ENCODE results near the gene NRN1L.
"Not testable (repeated sequence)": the region's sequence is repeated elsewhere in the genome, so short reads cannot be mapped to it uniquely, and the experiment has no call there.

Gene NRN1L

GRCh38 chr16:67884684-67885083, at the start of gene NRN1L:
NRN1L (plus strand) TSS chr16:67884885; CDS start chr16:67884904, 19 bp downstream.
- DNase-seq = no peak

GRCh38 chr16:67837190-67837589, 47.5 kb upstream of the NRN1L start:
- DNase-seq = not testable (repeated sequence)

GRCh38 chr16:67837811-67838210, 46.9 kb upstream of the NRN1L start:
- no peak for DNase-seq

- no peak for DNase-seq
Observed at GRCh38 chr16:67841198-67841815, 43.4 kb upstream of the NRN1L start.

DNA sequence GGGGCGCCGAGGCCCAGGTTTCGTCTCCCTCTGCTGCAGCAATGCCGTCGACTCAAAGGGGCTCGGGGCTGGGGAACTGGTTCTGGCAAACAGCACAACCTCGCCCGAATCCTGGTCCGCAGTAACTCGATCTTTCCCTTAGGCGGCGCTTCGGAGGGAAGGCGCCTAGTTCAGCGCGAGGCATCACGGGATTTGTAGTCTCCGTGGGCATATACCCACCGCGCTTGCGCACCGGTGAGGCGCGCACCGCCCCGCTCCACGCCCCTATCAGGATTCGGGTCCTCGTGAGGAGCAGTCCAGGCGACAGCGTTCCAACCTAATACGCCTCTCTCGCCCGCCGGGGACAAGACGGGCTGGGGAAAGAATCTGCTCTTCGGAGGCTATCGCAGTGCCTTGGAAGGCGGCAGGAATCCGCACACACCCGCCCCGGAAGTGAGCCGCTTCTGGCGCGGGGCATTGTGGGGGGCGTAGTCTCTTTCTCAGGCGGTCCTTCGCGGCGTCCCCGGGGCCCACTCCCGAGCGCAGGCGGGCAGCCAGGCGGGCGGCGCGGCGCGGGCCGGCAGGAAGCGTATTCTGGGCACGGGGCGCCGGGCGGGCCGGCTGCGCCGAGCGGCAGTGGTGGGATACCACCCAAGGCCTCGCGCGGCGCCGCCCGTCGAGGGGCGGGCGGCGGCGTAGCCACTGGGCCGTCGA, 42.7 kb upstream of the NRN1L start, which contains the start of gene THAP11:
Gene THAP11 (plus strand): TSS at position 505 of the 693 bp plus-strand sequence. CDS start 235 bp downstream, outside the sequence.
- DNase-seq = peak; percentile 93

DNA sequence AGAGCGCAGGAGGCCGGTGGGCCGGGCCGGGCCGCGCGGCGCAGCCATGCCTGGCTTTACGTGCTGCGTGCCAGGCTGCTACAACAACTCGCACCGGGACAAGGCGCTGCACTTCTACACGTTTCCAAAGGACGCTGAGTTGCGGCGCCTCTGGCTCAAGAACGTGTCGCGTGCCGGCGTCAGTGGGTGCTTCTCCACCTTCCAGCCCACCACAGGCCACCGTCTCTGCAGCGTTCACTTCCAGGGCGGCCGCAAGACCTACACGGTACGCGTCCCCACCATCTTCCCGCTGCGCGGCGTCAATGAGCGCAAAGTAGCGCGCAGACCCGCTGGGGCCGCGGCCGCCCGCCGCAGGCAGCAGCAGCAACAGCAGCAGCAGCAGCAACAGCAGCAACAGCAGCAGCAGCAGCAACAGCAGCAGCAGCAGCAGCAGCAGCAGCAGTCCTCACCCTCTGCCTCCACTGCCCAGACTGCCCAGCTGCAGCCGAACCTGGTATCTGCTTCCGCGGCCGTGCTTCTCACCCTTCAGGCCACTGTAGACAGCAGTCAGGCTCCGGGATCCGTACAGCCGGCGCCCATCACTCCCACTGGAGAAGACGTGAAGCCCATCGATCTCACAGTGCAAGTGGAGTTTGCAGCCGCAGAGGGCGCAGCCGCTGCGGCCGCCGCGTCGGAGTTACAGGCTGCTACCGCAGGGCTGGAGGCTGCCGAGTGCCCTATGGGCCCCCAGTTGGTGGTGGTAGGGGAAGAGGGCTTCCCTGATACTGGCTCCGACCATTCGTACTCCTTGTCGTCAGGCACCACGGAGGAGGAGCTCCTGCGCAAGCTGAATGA, 42.0 kb upstream of the NRN1L start:
- peak; percentile 39 to 52 for DNase-seq

DNA sequence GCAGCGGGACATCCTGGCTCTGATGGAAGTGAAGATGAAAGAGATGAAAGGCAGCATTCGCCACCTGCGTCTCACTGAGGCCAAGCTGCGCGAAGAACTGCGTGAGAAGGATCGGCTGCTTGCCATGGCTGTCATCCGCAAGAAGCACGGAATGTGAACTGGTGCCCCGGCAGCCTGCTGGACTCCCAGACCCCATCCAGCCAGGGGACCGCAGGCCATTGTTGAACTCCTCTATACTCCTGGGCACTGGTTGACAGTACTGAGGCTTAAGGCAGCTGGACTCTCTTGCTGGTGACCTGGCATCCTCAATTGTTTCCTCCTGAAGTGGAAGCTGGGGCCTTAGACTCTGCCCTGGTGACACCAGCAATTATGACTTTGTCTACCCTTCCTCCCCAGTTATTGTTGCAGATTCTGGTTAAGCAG, 41.3 kb upstream of the NRN1L start:
- no peak for DNase-seq

GRCh38 chr16:67844497-67844896, 40.2 kb upstream of the NRN1L start:
- DNase-seq = no peak

- no peak for DNase-seq
Observed at GRCh38 chr16:67845291-67846062, 39.2 kb upstream of the NRN1L start.

DNA sequence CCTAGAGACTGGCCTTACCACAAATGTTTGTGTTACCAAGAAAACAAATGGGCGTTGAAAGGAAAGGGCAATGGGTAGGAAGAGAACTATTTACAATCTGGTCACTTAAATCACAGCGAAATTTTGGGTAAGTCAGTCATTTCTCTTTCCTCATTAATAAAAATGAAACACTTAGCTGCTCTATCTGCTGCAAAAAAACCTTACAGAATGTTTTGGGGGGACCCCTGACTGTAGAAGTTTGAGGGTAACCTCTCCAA, 38.7 kb upstream of the NRN1L start:
- no peak for DNase-seq

GRCh38 chr16:67846320-67847063, 38.2 kb upstream of the NRN1L start, which contains the start of gene NUTF2:
NUTF2 (plus strand) TSS chr16:67846933; CDS start chr16:67865131, 18,198 bp downstream.
- DNase-seq = peak; percentile 93 to 96

DNA sequence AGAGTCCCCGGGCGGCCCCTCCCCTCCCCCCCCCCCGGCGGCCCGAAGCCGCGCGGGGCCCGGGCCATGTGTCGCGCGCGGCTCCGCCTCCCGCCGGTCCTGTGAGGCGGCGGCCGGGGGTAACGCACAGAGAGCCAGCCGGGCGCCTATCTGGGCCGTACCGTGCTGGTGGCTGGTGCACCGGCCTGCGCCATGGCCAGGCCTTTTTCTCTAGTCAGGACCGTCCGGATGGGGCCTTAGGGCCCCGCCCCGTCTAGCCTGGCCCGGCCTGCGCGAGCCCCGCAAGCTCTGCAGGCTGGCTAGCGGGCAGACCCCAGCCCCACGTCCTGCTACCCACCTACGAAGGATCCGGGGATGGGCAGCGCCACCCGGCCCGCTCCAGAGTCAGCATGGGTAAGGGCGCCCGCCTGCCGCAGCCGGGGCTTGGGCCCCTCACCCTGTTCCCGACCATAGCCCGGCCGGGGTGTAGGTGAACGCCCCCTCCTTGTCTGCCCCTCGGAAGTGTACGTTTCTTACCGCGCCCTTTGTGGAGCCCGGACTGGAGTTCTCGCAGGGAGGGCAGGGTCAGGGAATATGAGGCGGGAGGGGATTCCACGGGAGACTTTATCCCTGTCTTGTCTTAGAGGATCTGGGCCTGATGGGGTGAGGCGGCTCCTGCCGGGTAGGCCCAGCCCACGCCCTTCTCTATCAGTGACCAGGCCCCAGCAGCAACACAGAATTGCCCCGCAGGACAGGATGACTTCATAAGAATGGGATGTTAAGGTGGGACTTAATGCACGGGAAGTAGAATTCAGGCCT, 37.4 kb upstream of the NRN1L start, which contains the start of gene CENPT:
Gene CENPT (minus strand): TSS at position 630 of the 798 bp plus-strand sequence. CDS start 13,834 bp downstream, outside the sequence.
- DNase-seq = no peak

DNA sequence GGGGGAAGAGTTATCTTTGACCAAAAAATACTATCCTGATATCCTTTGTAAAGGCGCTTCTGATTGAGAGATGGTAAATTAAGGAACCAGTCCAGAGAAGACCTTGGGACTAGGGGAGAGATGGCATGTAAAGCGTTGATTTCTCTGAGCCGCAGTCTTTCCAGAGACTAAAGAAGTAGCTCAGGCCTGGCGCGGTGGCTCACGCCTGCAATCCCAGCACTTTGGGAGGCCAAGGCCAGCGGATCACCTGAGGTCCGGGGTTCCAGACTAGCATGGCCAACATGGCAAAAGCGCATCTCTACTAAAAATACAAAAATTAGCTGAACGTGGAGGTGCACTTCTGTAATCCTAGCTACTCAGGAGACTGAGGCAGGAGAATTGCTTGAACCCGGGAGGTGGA, 36.6 kb upstream of the NRN1L start:
- no peak for DNase-seq

DNA sequence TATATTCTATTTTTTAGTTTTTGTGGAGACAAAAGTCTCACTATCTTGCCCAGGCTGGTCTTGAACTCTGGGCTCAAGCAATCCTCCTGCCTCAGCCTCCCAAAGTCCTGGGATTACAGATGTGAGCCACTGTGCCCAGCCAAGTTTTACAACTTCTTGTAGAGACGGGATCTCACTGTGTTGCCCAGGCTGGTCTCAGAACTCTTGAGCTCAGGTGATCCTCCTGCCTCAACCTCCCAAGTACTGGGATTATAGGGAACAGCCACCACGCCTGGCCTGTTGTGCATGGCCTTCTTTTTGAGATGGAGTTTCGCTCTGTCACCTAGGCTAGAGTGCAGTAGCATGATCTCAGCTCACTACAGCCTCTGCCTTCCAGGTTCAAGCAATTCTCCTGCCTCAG, 31.0 kb upstream of the NRN1L start:
- DNase-seq = no peak

DNA sequence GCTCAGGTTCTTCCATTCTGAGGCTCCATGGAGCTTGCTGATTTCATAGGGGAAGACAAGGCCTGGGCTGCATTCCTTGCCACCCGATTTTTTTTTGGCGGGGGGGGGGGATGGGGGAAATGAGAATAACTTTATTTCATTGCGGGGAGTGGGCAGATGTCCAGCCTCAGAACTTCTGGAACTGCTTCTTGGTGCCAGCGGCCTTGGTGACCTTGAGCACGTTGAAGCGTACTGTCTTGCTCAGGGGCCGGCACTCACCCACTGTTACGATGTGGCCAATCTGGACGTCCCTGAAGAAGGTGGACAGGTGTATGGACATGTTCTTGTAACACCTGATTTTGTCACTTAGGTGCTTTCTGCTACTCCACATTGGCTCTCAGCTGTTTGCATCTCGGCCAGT, 28.9 kb upstream of the NRN1L start:
- no peak for DNase-seq

DNA sequence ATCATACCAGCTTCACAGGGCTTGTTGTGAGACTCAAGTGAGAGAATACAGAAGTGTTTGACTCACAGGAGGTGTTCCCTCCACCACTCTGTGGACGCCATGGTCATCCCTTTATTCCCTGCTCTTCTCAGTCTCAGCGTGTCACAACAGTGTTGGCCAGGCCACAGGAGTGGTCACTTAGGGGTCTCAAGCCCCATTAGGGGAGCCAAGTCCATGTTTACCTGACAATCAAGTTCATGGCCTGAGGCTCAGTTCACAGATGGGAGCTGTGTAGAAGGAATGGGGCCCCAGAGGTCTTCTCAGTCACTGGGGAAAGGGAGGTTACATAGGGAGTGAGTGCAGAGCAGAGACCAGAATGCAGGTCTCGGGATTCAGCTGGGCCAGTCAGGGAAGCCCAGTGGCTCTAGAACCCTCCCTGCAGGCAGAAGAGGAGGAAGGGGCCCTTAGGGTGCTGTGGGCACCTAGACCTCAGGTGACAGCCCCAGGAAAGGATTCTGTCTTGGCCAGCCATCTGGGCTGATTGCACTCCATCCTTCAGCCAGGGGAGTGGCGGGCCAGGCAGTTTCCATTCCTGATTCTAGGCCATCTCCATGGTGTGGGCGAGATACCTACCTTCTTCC, 27.6 kb upstream of the NRN1L start:
- DNase-seq = no peak

DNA sequence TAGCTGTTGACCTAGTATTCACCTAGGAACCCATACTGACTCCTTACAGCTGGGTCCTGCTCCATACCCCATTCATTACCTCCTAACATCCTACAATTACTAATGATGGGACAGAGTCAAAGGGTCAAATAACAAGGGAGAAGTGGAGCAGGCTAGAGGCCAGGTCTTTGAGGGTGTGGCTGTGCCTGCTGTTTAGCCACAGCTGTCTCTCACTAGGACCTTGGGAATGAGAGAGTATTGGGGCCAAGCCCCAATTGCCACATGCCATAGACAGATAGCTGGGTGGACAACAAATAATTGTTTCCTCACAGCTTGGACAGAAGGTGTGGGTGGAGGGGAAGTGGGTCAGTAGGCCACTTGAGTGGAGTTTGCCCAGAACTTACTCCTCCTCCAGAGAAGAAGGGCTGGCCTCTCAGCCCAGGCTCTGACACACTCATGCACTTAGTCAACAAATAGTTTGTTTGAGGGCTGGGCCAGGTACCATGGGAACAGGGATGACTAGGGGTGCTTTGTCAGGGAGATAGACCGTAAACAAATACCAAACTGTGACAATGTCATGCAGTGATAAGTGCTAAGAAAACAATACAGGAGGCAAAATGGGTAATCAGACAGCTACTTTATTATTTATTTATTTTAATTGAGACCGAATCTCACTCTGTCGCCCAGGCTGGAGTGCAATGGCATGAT, 27.0 kb upstream of the NRN1L start:
- no peak for DNase-seq

- no peak for DNase-seq
Observed at GRCh38 chr16:67858500-67858899, 26.2 kb upstream of the NRN1L start.

GRCh38 chr16:67860589-67861398, 23.9 kb upstream of the NRN1L start:
- DNase-seq = no peak
